ENCODE data around the gene GTSE1.

GTSE1 gene

GRCh38 chr22:46359362-46359761 lies 62.7 kb downstream of the GTSE1 start:
- no peaks in the 10 kb centered on the region for H3K36me3 ChIP-seq (ENCODE audit: control insufficient read depth, insufficient read depth, low read length)

DNA sequence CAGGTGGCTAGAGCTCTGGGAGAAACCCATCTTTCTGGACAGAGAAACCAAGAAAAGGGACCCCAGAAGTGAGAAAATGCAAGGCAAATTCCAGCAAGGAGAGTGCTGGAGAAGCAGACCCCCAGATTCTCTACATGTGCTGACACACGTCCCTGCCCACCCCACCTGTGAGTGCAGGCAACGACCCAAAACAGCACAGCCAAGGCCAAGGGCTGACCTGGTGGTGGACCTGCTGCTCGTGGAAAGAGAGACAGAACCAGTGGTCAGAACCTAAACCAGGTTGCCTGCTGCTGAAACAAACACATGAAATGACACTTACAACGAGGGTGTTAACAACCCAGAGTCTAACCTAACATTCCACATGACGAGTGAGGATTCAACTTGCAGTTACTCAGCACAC lies 63.4 kb downstream of the GTSE1 start:
- H3K27me3 ChIP-seq (ENCODE audit: control insufficient read depth, insufficient read depth, low read length): no peaks in the 10 kb centered on the region
- TF ChIP-seq CTCF (IDR thresholded peaks at IDR 0.05): no peak
- no peak overlapping the region for H3K9ac ChIP-seq
- no peaks in the 10 kb centered on the region for H3K9me3 ChIP-seq (ENCODE audit: control insufficient read depth, low read length)
- H3K27ac ChIP-seq: no peak overlapping the region
- H3K79me2 ChIP-seq: no peaks in the 10 kb centered on the region
- no peak overlapping the region for H2AFZ ChIP-seq
- no peak overlapping the region for H3K4me2 ChIP-seq (ENCODE audit: low read length)
- H3K36me3 ChIP-seq (ENCODE audit: control insufficient read depth, insufficient read depth, low read length): no peaks in the 10 kb centered on the region
- H3K4me3 ChIP-seq (ENCODE audit: low read depth, low read length): no peak overlapping the region
- H3K4me1 ChIP-seq: no peaks in the 10 kb centered on the region

More at GRCh38 chr22:46359362-46359761, 62.7 kb downstream of the GTSE1 start:
- Histone ChIP-seq H3K27ac (no peak overlapping the region), H3K79me2 (no peaks in the 10 kb centered on the region), H3K4me2 (ENCODE audit: low read length) (no peak overlapping the region), H3K9me3 (ENCODE audit: control insufficient read depth, low read length) (no peaks in the 10 kb centered on the region), H3K4me1 (no peaks in the 10 kb centered on the region), H3K27me3 (ENCODE audit: control insufficient read depth, insufficient read depth, low read length) (no peaks in the 10 kb centered on the region), H3K9ac (no peak overlapping the region), H3K4me3 (ENCODE audit: low read depth, low read length) (no peak overlapping the region), H2AFZ (no peak overlapping the region)
- TF ChIP-seq CTCF (IDR thresholded peaks at IDR 0.05): no peak

DNA sequence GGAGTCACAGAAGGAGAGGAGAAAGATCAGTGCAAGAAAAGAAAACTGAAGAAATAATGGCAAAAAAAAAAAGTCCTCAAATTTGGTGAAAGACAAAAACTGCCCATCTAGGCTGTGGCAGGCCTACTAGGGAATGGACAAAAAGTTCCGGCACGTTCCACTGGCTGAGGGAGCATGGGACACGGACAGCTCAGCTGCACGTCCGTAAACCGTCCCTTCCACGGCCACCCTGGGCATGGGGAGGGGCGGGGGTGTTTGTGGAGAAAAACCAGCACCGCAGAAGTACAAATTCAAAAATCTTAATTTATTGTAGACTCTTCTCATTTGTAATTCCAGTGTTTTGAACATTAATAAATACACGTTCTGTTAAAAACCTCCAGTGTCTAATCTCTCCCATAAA lies 64.2 kb downstream of the GTSE1 start:
- Histone ChIP-seq H3K36me3 (ENCODE audit: control insufficient read depth, insufficient read depth, low read length) (no peaks in the 10 kb centered on the region), H3K9me3 (ENCODE audit: control insufficient read depth, low read length) (no peaks in the 10 kb centered on the region)

GRCh38 chr22:46361826-46362202 lies 65.1 kb downstream of the GTSE1 start:
- no peaks in the 10 kb centered on the region for H3K27me3 ChIP-seq (ENCODE audit: control insufficient read depth, insufficient read depth, low read length)
- no peaks in the 10 kb centered on the region for H3K79me2 ChIP-seq
- H3K4me3 ChIP-seq (ENCODE audit: low read depth, low read length): no peak overlapping the region
- TF ChIP-seq CTCF (IDR thresholded peaks at IDR 0.05): no peak
- no peak overlapping the region for H2AFZ ChIP-seq
- H3K4me2 ChIP-seq (ENCODE audit: low read length): no peak overlapping the region
- no peaks in the 10 kb centered on the region for H3K36me3 ChIP-seq (ENCODE audit: control insufficient read depth, insufficient read depth, low read length)
- H3K27ac ChIP-seq: no peak overlapping the region
- H3K4me1 ChIP-seq: no peaks in the 10 kb centered on the region
- H3K9me3 ChIP-seq (ENCODE audit: control insufficient read depth, low read length): no peaks in the 10 kb centered on the region
- no peak overlapping the region for H3K9ac ChIP-seq

More for the DNA sequence above, 64.2 kb downstream of the GTSE1 start:
- no peaks in the 10 kb centered on the region for H3K27me3 ChIP-seq (ENCODE audit: control insufficient read depth, insufficient read depth, low read length)
- no peaks in the 10 kb centered on the region for H3K4me1 ChIP-seq
- H3K4me3 ChIP-seq (ENCODE audit: low read depth, low read length): no peak overlapping the region
- no peak overlapping the region for H3K9ac ChIP-seq
- no peak overlapping the region for H2AFZ ChIP-seq
- H3K79me2 ChIP-seq: no peaks in the 10 kb centered on the region
- no peak overlapping the region for H3K27ac ChIP-seq
- H3K4me2 ChIP-seq (ENCODE audit: low read length): no peak overlapping the region
- no peak for TF ChIP-seq CTCF (IDR thresholded peaks at IDR 0.05)

- H3K4me3 ChIP-seq (ENCODE audit: low read depth, low read length): no peak overlapping the region
- H3K36me3 ChIP-seq (ENCODE audit: control insufficient read depth, insufficient read depth, low read length): no peaks in the 10 kb centered on the region
- H3K4me1 ChIP-seq: no peaks in the 10 kb centered on the region
- H3K9me3 ChIP-seq (ENCODE audit: control insufficient read depth, low read length): no peaks in the 10 kb centered on the region
- no peak for TF ChIP-seq CTCF (IDR thresholded peaks at IDR 0.05)
- H3K79me2 ChIP-seq: no peaks in the 10 kb centered on the region
- H3K27ac ChIP-seq: no peak overlapping the region
- H2AFZ ChIP-seq: no peak overlapping the region
- H3K4me2 ChIP-seq (ENCODE audit: low read length): no peak overlapping the region
- H3K27me3 ChIP-seq (ENCODE audit: control insufficient read depth, insufficient read depth, low read length): no peaks in the 10 kb centered on the region
- H3K9ac ChIP-seq: no peak overlapping the region
These were observed 65.7 kb downstream of the GTSE1 start for GRCh38 chr22:46362203-46362933.

Measured in parathyroid adenoma (tissue), 2 donors.